OCI-LY1 (cell line): ENCODE data around the gene SPRR1B.

Source experiments
- H2AFZ ChIP-seq: fragments of 200-600 bp; sonication (generic), shearing (Covaris generic); 2 replicates; pipeline ENCODE4 v1.6.0; 2014; ENCODE audit warnings: antibody characterized with exemption, mild to moderate bottlenecking, low read length
- H3F3A ChIP-seq: fragments of 200-600 bp; sonication (generic), shearing (Covaris generic); 2 replicates; pipeline ENCODE4 v1.6.0; 2014; ENCODE audit warnings: mild to moderate bottlenecking, antibody characterized with exemption, low read length, moderate library complexity; ENCODE audit not compliant: insufficient read depth
- H3K27ac ChIP-seq: fragments of 200-600 bp; sonication (generic); 2 replicates; pipeline ENCODE4 v1.5.1; 2014; ENCODE audit warnings: low read length, mixed run types, mild to moderate bottlenecking, low read depth; ENCODE audit not compliant: poor library complexity, severe bottlenecking
- H3K27me3 ChIP-seq: fragments of 200-600 bp; sonication (generic); 2 replicates; pipeline ENCODE4 v1.6.0; 2014; ENCODE audit warnings: antibody characterized with exemption, mild to moderate bottlenecking, low read length, moderate library complexity; ENCODE audit not compliant: insufficient read depth
- H3K36me3 ChIP-seq: fragments of 200-600 bp; sonication (generic); 2 replicates; pipeline ENCODE4 v1.6.1; 2014; ENCODE audit warnings: mild to moderate bottlenecking, antibody characterized with exemption, low read length, moderate library complexity, mixed read lengths; ENCODE audit not compliant: insufficient read depth
- H3K4me1 ChIP-seq: fragments of 200-600 bp; sonication (generic); 2 replicates; pipeline ENCODE4 v1.5.1; 2014; ENCODE audit warnings: mild to moderate bottlenecking, low read length, moderate library complexity; ENCODE audit not compliant: insufficient read depth, severe bottlenecking
- H3K4me2 ChIP-seq: fragments of 200-600 bp; sonication (generic), shearing (Covaris generic); 2 replicates; pipeline ENCODE4 v1.6.1; 2014; ENCODE audit warnings: low read length
- H3K4me3 ChIP-seq: fragments of 200-600 bp; sonication (generic); 2 replicates; pipeline ENCODE4 v1.5.1; 2014; ENCODE audit warnings: low read length, low read depth, mild to moderate bottlenecking, mixed read lengths; ENCODE audit not compliant: poor library complexity, severe bottlenecking
- H3K79me2 ChIP-seq: fragments of 200-600 bp; shearing (Covaris generic); 2 replicates; pipeline ENCODE4 v1.6.1; 2016; ENCODE audit warnings: mixed run types, low read length, mixed read lengths; ENCODE audit not compliant: insufficient read depth
- H3K9ac ChIP-seq: fragments of 200-600 bp; sonication (generic), shearing (Covaris generic); 2 replicates; pipeline ENCODE4 v1.6.1; 2014; ENCODE audit warnings: mild to moderate bottlenecking, low read length, mixed read lengths
- H3K9me2 ChIP-seq: fragments of 200-600 bp; sonication (generic), shearing (Covaris generic); 2 replicates; pipeline ENCODE4 v1.6.1; 2014; ENCODE audit warnings: low read depth, mild to moderate bottlenecking, low read length, mixed read lengths
- H3K9me3 ChIP-seq: fragments of 200-600 bp; shearing (Covaris generic); 2 replicates; pipeline ENCODE4 v1.6.1; 2014; ENCODE audit warnings: low read length, mixed read lengths
- H4K20me1 ChIP-seq: fragments of 200-600 bp; sonication (generic), shearing (Covaris generic); 2 replicates; pipeline ENCODE4 v1.6.0; 2016; ENCODE audit warnings: mild to moderate bottlenecking, low read length; ENCODE audit not compliant: insufficient read depth
- EZH2 ChIP-seq: fragments of 200-600 bp; sonication (generic), shearing (Covaris generic); IDR thresholded peaks from 2 replicates; pipeline ENCODE4 v1.8.0; 2017; ENCODE audit warnings: borderline replicate concordance, mixed run types, mild to moderate bottlenecking, antibody characterized with exemption, low read length, moderate library complexity, mixed read lengths
- TF ChIP-seq, protein P1 (sequence below): fragments of 200-600 bp; sonication (generic), shearing (Covaris generic); IDR thresholded peaks from 2 replicates; pipeline ENCODE4 v1.5.1; 2017; ENCODE audit warnings: mild to moderate bottlenecking, antibody characterized with exemption, low read length, moderate library complexity, mixed read lengths

Gene SPRR1B

DNA sequence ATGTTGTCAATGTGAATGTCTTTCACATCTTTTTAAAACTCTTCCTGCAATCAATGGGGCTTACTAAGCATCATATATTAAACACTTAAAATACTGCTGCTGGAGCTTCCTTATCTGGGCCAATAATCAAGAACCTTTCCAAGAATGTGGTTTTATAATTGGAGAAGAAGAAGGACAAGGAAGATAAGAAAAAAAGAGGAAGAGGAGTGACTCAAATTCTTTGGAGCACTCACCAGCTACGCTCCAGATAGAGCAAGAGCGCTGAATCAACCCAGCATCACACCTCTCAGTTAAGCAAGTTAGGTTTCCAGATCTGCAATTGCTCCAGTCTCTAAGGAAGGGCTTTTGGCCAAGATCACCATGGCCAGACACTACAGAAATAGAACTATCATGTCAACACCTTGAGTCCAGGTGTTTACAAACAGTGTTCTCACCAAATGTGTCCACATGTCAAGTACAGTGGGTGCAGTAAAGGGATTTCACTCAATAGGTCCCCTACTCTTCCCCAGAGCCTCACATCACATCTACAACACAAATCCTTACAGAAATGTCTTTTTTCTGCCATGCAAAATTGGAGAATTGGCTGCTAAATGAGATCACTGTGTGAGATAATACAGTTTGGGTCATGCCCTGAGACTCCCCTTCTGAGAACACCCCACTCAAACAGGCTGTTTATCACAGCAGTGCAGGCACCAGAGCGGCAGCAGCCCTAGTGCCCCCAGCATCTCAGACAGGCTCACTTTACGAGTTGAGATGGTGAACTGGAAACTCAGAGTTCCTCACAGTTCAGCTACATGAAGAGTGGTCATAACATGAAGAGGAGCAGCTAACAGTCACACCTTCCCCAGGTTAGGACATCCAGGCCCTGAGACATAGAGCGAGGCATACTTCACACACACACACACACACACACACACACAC is 42.1 kb downstream of the SPRR1B start:
- H3K9me2 ChIP-seq, result no peaks in the 10 kb centered on the region
- H3K27me3 ChIP-seq, result no peaks in the 10 kb centered on the region
- TF ChIP-seq, protein P1, sequence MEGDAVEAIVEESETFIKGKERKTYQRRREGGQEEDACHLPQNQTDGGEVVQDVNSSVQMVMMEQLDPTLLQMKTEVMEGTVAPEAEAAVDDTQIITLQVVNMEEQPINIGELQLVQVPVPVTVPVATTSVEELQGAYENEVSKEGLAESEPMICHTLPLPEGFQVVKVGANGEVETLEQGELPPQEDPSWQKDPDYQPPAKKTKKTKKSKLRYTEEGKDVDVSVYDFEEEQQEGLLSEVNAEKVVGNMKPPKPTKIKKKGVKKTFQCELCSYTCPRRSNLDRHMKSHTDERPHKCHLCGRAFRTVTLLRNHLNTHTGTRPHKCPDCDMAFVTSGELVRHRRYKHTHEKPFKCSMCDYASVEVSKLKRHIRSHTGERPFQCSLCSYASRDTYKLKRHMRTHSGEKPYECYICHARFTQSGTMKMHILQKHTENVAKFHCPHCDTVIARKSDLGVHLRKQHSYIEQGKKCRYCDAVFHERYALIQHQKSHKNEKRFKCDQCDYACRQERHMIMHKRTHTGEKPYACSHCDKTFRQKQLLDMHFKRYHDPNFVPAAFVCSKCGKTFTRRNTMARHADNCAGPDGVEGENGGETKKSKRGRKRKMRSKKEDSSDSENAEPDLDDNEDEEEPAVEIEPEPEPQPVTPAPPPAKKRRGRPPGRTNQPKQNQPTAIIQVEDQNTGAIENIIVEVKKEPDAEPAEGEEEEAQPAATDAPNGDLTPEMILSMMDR, result no peak
- no peak for TF ChIP-seq EZH2
- H3K4me2 ChIP-seq, result no peak overlapping the region
- no peak overlapping the region for H3K27ac ChIP-seq
- H4K20me1 ChIP-seq, result no peaks in the 10 kb centered on the region
- H3F3A ChIP-seq, result no peaks in the 10 kb centered on the region
- H3K9me3 ChIP-seq, result no peaks in the 10 kb centered on the region
- H3K4me1 ChIP-seq, result no peaks in the 10 kb centered on the region
- no peak overlapping the region for H2AFZ ChIP-seq
- H3K4me3 ChIP-seq, result no peak overlapping the region
- no peak overlapping the region for H3K9ac ChIP-seq
- H3K36me3 ChIP-seq, result no peaks in the 10 kb centered on the region
- H3K79me2 ChIP-seq, result no peaks in the 10 kb centered on the region

DNA sequence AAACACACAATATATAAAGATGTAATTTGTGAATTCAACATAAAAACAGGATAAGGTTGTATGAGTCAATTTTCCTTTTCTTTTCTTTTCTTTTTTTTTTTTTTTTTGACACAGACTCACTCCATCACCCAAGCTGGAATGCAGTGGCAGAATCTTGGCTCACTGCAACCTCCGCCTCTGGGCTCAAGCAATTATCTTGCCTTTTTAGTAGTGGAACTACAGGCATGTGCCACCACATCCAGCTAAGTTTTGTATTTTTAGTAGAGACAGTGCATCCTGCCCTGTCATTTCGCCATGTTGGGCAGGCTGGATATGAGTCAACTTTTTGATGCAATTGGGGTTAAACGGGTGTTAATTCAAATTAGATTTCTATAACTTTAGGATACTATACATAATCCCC is 50.7 kb downstream of the SPRR1B start:
- Histone ChIP-seq H3K79me2 (no peaks in the 10 kb centered on the region), H3K9me3 (no peaks in the 10 kb centered on the region)

More for the DNA sequence above, 50.7 kb downstream of the SPRR1B start:
- Histone ChIP-seq H3K36me3 (no peaks in the 10 kb centered on the region), H4K20me1 (no peaks in the 10 kb centered on the region), H3K4me3 (no peak overlapping the region), H3K4me2 (no peak overlapping the region), H3K27me3 (no peaks in the 10 kb centered on the region), H3K27ac (no peak overlapping the region), H3K4me1 (no peaks in the 10 kb centered on the region), H3K9me2 (no peaks in the 10 kb centered on the region), H3K9ac (no peak overlapping the region), H2AFZ (no peak overlapping the region), H3F3A (no peaks in the 10 kb centered on the region)
- TF ChIP-seq, protein P1, result no peak
- no peak for TF ChIP-seq EZH2
